ENCODE data around the gene RSRC1. TPM values are rescaled to one million over a fixed set of nuclear protein-coding genes. Genes with fewer than 3 reads are reported as not detected.
A peak's percentile ranks its signal among the peaks of the same experiment; 100 is the strongest.
"Not testable (repeated sequence)": the region's sequence is repeated elsewhere in the genome, so short reads cannot be mapped to it uniquely, and the experiment has no call there.

The RSRC1 gene
- 46.9 TPM for polyA plus RNA-seq (2012; ENCODE audit: insufficient read depth, insufficient read length, low read depth)

GRCh38 chr3:158109804-158110657, at the start of gene RSRC1:
TSS of gene RSRC1 (plus strand) at chr3:158110089. CDS start at chr3:158122105, 12,016 bp downstream.
- H3K27me3 ChIP-seq, result no peaks in the 10 kb centered on the region
- H3K4me3 ChIP-seq (ENCODE audit: low read depth, low read length), result peak within 1 kb of the TSS; percentile 85
- no peaks in the 10 kb centered on the region for H3K9me3 ChIP-seq
- peak; percentile 89 for DNase-seq
- no peak for TF ChIP-seq CTCF (IDR thresholded peaks at IDR 0.05; ENCODE audit: low read depth, low read length)
- no peaks in the 10 kb centered on the region for H3K4me1 ChIP-seq
- no peaks in the 10 kb centered on the region for H3K36me3 ChIP-seq

- H3K36me3 ChIP-seq; DNase-seq; H3K9me3 ChIP-seq; H3K4me3 ChIP-seq (ENCODE audit: low read depth, low read length); H3K27me3 ChIP-seq; H3K4me1 ChIP-seq: not testable (repeated sequence)
Measured at GRCh38 chr3:158065574-158065973, 44.3 kb upstream of the RSRC1 start.

GRCh38 chr3:158072790-158073189, 37.1 kb upstream of the RSRC1 start:
- TF ChIP-seq CTCF (IDR thresholded peaks at IDR 0.05; ENCODE audit: low read depth, low read length), result no peak
- no peak for DNase-seq
- no peaks in the 10 kb centered on the region for H3K9me3 ChIP-seq
- H3K4me1 ChIP-seq, result no peaks in the 10 kb centered on the region
- no peaks in the 10 kb centered on the region for H3K27me3 ChIP-seq
- no peak overlapping the region for H3K4me3 ChIP-seq (ENCODE audit: low read depth, low read length)
- H3K36me3 ChIP-seq, result no peaks in the 10 kb centered on the region

- no peak for TF ChIP-seq CTCF (IDR thresholded peaks at IDR 0.05; ENCODE audit: low read depth, low read length)
- Histone ChIP-seq H3K9me3 (no peaks in the 10 kb centered on the region), H3K27me3 (no peaks in the 10 kb centered on the region), H3K36me3 (no peaks in the 10 kb centered on the region), H3K4me1 (no peaks in the 10 kb centered on the region), H3K4me3 (ENCODE audit: low read depth, low read length) (no peak overlapping the region)
- no peak for DNase-seq
Measured at GRCh38 chr3:158074591-158074990, 35.3 kb upstream of the RSRC1 start.

- DNase-seq, result no peak
- no peaks in the 10 kb centered on the region for H3K4me1 ChIP-seq
- TF ChIP-seq CTCF (IDR thresholded peaks at IDR 0.05; ENCODE audit: low read depth, low read length), result no peak
- no peaks in the 10 kb centered on the region for H3K9me3 ChIP-seq
- H3K4me3 ChIP-seq (ENCODE audit: low read depth, low read length), result no peak overlapping the region
- H3K27me3 ChIP-seq, result no peaks in the 10 kb centered on the region
- no peaks in the 10 kb centered on the region for H3K36me3 ChIP-seq
Measured at GRCh38 chr3:158079599-158079998, 30.3 kb upstream of the RSRC1 start.

- no peak overlapping the region for H3K4me3 ChIP-seq (ENCODE audit: low read depth, low read length)
- no peak for TF ChIP-seq CTCF (IDR thresholded peaks at IDR 0.05; ENCODE audit: low read depth, low read length)
- H3K27me3 ChIP-seq, result no peaks in the 10 kb centered on the region
- no peaks in the 10 kb centered on the region for H3K9me3 ChIP-seq
- no peak for DNase-seq
- H3K36me3 ChIP-seq, result no peaks in the 10 kb centered on the region
- 0 out of 2 replicates have a peak, but pooled peaks cover 5% of the 10 kb centered on the region for H3K4me1 ChIP-seq
Measured at GRCh38 chr3:158084651-158085050, 25.2 kb upstream of the RSRC1 start.
